Upper lobe of right lung (tissue), 1 donor: ENCODE measurements around the gene NUMB. TPM values are rescaled to one million over a fixed set of nuclear protein-coding genes. Genes with fewer than 3 reads are reported as not detected.
A peak's percentile ranks its signal among the peaks of the same experiment; 100 is the strongest.

Source experiments
- ATAC-seq: fragments of 200-7000 bp; cut with Tn5 transposase; one replicate; pipeline ENCODE4 v1.9.1; 2020; ENCODE audit warnings: mild to moderate bottlenecking, moderate library complexity
- DNase-seq: peaks from one replicate; pipeline ENCODE4 v3.0.0-alpha.2; 2020
- H3K27ac ChIP-seq: fragments of 200-600 bp; one replicate; pipeline ENCODE4 v1.8.0; 2022
- H3K27me3 ChIP-seq: fragments of 200-600 bp; one replicate; pipeline ENCODE4 v1.8.0; 2022; ENCODE audit warnings: mild to moderate bottlenecking
- H3K36me3 ChIP-seq: fragments of 200-600 bp; one replicate; pipeline ENCODE4 v1.8.0; 2022
- H3K4me1 ChIP-seq: fragments of 200-600 bp; one replicate; pipeline ENCODE4 v1.8.0; 2022
- H3K4me3 ChIP-seq: fragments of 200-600 bp; one replicate; pipeline ENCODE4 v1.8.0; 2022; ENCODE audit warnings: mild to moderate bottlenecking
- H3K9me3 ChIP-seq: fragments of 200-600 bp; one replicate; pipeline ENCODE4 v1.8.0; 2022
- intact Hi-C: fragments of 100-400 bp; cut with DNase I; formaldehyde crosslinking; loops from one replicate; pipeline ENCODE4 v1.11.0; 2022
- total RNA-seq: library from RNA; stranded (reverse); fragmentation: NEBNext Ultra II Directional; extraction: Animal tissue kit (Norgen Biotek cat#: 25700); gene quantifications from one replicate; pipeline ENCODE4 v1.2.1, GENCODE V29; 2021
- TF ChIP-seq, protein P1 (sequence below): fragments of 200-600 bp; IDR thresholded peaks from one replicate; pipeline ENCODE4 v1.8.0; 2022; ENCODE audit warnings: antibody characterized with exemption
- donor health status: DM: no; HTN: yes; CAD: no; lungs with severe emphysema.

Gene NUMB
- total RNA-seq, 1 donor from 2014 or later: 139 TPM

DNA sequence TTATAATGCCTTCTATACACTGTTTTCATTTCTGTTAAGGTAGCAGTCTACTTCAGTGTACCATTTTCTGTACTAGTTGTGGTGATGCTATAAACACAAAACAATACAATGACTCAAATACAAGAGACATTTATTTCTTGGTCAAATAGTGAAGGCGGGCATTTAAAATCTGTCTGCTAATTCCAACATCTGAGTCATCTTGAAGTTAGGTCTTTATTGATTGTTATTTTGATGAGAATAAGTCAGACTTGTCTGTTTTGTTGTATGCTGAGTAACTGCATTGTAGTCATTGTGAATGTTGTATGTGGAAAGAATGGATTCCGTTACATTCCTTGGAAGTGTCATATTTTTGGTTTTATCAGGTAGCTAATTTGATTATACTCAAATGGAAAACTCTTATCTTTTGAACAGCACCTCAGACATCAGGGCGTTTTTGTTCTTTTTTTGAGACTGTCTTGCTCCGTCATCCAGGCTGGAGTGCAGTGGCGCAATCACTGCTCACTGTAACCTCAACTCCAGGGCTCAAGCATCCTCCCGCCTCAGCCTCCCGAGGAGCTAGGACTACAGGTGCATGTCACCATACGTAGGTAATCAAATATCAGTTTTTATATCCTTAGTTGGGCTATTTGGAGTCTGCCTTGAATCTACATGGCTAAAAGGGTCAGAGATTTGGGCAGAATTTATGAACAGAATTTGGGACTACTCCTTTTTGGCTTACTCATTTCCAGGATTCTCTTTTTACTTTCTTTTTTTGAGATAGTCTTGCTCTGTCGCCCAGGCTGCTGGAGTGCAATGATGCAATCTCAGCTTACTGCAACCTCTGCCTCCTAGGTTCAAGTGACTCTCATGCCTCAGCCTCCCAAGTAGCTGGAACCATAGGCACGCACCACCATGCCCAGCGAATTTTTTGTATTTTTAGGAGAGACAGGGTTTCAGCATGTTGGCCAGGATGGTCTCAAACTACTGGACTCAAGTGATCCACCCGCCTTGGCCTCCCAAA, 164.3 kb downstream of the NUMB start:
- H3K27ac ChIP-seq: no peak overlapping the region
- H3K4me1 ChIP-seq: no peaks in the 10 kb centered on the region
- no peaks in the 10 kb centered on the region for H3K27me3 ChIP-seq
- DNase-seq (no peak), ATAC-seq (no peak)
- intact Hi-C loops: loop anchor here (10.0 kb wide), 1 partner anchor 171 kb away; no protein-coding TSS in a partner anchor
- no peak overlapping the region for H3K4me3 ChIP-seq
- H3K36me3 ChIP-seq: peaks cover 30% of the 10 kb centered on the region
- TF ChIP-seq, protein P1, sequence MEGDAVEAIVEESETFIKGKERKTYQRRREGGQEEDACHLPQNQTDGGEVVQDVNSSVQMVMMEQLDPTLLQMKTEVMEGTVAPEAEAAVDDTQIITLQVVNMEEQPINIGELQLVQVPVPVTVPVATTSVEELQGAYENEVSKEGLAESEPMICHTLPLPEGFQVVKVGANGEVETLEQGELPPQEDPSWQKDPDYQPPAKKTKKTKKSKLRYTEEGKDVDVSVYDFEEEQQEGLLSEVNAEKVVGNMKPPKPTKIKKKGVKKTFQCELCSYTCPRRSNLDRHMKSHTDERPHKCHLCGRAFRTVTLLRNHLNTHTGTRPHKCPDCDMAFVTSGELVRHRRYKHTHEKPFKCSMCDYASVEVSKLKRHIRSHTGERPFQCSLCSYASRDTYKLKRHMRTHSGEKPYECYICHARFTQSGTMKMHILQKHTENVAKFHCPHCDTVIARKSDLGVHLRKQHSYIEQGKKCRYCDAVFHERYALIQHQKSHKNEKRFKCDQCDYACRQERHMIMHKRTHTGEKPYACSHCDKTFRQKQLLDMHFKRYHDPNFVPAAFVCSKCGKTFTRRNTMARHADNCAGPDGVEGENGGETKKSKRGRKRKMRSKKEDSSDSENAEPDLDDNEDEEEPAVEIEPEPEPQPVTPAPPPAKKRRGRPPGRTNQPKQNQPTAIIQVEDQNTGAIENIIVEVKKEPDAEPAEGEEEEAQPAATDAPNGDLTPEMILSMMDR: no peak
- no peaks in the 10 kb centered on the region for H3K9me3 ChIP-seq

DNA sequence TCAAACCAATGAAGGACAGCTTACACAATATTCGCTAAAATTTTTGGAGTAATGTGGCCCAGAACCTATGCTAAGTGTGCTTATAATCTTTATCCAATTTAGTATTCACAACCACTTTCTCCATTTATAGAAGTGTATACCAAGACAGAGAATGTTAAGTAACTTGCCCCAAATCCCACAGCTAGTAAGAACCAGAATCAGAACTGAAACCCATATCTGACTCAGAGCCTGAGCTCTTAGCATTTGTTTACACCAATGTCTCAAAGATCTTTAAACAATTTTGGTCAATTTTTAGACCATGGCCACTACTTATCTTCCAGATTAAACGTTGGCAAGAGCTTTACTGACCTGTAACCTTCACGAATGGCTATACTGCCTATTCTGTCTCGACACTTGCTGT, 168.1 kb downstream of the NUMB start:
- no peak overlapping the region for H3K27ac ChIP-seq
- no peak overlapping the region for H3K4me3 ChIP-seq
- TF ChIP-seq, protein P1: no peak
- no peak for ATAC-seq
- H3K9me3 ChIP-seq: no peaks in the 10 kb centered on the region
- no peaks in the 10 kb centered on the region for H3K4me1 ChIP-seq
- H3K36me3 ChIP-seq: peaks cover 49% of the 10 kb centered on the region
- intact Hi-C loops: loop anchor here (10.0 kb wide), 1 partner anchor 175 kb away; no protein-coding TSS in a partner anchor
- H3K27me3 ChIP-seq: no peaks in the 10 kb centered on the region
- DNase-seq: no peak

DNA sequence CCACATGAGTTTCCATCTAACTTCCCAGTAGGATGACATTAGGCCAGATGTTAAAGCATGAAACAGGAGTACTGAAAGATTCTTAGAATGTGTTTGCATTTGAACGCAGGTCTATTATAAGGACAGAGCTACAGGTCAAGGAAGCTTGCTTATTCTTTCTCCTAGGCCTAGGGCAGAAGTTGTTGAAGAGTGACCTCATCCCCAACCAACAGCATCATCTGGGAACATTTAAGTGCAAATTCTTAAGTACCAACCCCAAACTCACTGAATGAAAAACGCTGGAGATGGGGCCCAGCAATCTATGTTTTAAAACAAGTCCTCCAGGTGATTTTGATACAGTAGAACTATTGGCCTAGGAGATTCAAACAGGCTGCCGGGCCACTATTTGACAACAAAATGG, 168.6 kb downstream of the NUMB start:
- H3K4me1 ChIP-seq: no peaks in the 10 kb centered on the region
- intact Hi-C loops: loop anchor here (10.0 kb wide), 1 partner anchor 175 kb away; no protein-coding TSS in a partner anchor
- DNase-seq (no peak), ATAC-seq (no peak)
- H3K27ac ChIP-seq: no peak overlapping the region
- H3K4me3 ChIP-seq: no peak overlapping the region
- no peaks in the 10 kb centered on the region for H3K9me3 ChIP-seq
- no peaks in the 10 kb centered on the region for H3K27me3 ChIP-seq
- TF ChIP-seq, protein P1: no peak
- peaks cover 55% of the 10 kb centered on the region for H3K36me3 ChIP-seq

DNA sequence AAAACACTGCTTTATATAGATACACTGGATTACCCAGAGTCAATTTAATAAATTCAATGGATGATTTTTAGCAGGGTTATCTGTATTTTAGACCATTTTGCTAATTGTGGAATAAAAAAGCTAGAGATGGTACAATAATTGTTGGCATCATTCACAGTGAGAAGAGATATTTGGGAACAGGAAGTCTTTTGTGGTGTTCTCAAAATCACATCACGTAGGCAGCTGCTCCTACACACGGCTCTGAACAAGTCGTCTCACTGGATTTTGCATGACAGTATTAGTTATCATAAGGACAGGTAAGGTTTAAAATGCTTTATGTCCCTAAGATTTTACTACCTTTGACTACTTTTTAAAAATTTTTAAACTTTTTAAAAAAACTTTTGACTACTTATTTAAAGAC, 169.0 kb downstream of the NUMB start:
- Histone ChIP-seq H3K27me3 (no peaks in the 10 kb centered on the region), H3K9me3 (no peaks in the 10 kb centered on the region), H3K4me3 (no peak overlapping the region), H3K27ac (no peak overlapping the region), H3K36me3 (peaks cover 57% of the 10 kb centered on the region), H3K4me1 (no peaks in the 10 kb centered on the region)
- ATAC-seq (no peak), DNase-seq (no peak)
- TF ChIP-seq, protein P1: no peak
- intact Hi-C loops: no loop called here

DNA sequence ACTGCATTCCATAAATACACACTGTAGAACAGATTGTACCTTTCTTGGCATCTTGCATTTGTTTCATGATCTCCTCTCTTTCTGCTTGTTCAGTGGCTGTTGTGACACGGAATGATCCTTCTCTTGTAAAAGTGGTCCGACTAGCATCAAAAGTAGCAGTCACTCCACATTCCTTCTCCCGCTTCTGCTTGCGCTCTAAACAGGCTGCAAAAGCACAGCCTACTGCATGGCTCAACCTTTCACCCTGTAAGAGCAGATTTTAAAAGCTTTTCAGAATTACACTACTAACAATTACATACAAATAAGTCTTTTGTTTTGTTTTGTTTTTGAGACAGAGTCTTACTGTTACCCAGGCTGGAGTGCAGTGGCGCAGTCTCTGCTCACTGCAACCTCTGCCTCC, 171.3 kb downstream of the NUMB start:
- Histone ChIP-seq H3K36me3 (peaks cover 65% of the 10 kb centered on the region), H3K4me1 (no peaks in the 10 kb centered on the region), H3K9me3 (no peaks in the 10 kb centered on the region), H3K4me3 (no peak overlapping the region), H3K27me3 (no peaks in the 10 kb centered on the region), H3K27ac (no peak overlapping the region)
- ATAC-seq (peak; percentile 66), DNase-seq (no peak)
- intact Hi-C loops: no loop called here
- TF ChIP-seq, protein P1: no peak
